ENCODE measurements around the gene DGKG. TPM values are rescaled to one million over a fixed set of nuclear protein-coding genes. Genes with fewer than 3 reads are reported as not detected.

Gene DGKG
- total and polyA plus RNA-seq, 10 of the 15 experiments (the other 5 are each of a cell fraction or from before 2014, with no cell fraction given) = 0.39 to 6.2 (median 4.7) TPM

GRCh38 chr3:186217820-186218164 lies 144.2 kb downstream of the DGKG start (continued):
- peak; percentile 86 for TF ChIP-seq ATF2 (IDR thresholded peaks at IDR 0.05; ENCODE audit: low read length)
- 0 out of 2 replicates have a peak, but pooled peaks have one; percentile 69 for TF ChIP-seq GATAD2B (conservative IDR thresholded peaks at IDR 0.05; ENCODE audit: low read depth)
- TF ChIP-seq BHLHE40 (IDR thresholded peaks at IDR 0.05; ENCODE audit: borderline replicate concordance in 1 of 2, low read depth in 2 of 2, low read length in 1 of 2) = peak in 1 of 2 experiments; percentile 61; a peak in 1 of 4 replicates
- TF ChIP-seq ZNF384 (IDR thresholded peaks at IDR 0.05; ENCODE audit: borderline replicate concordance, low read depth, low read length) = no peak
- TF ChIP-seq FOXM1 (IDR thresholded peaks at IDR 0.05; ENCODE audit: low read depth, low read length) = peak; percentile 86
- no peak for TF ChIP-seq ASH2L (IDR thresholded peaks at IDR 0.05; ENCODE audit: borderline replicate concordance, low read depth)
- TF ChIP-seq ESRRA (IDR thresholded peaks at IDR 0.05; ENCODE audit: low read length) = no peak
- no peak for TF ChIP-seq SRF (IDR thresholded peaks at IDR 0.05; ENCODE audit: low read depth in 2 of 2, low read length in 2 of 2)
- TF ChIP-seq POLR2AphosphoS5 (IDR thresholded peaks at IDR 0.05; ENCODE audit: low read length) = no peak
- TF ChIP-seq SMAD1 (IDR thresholded peaks at IDR 0.05; ENCODE audit: low read depth, partially characterized antibody) = no peak
- no peak for TF ChIP-seq NRF1 (conservative IDR thresholded peaks at IDR 0.05; ENCODE audit: low read depth, low read length)
- 0 out of 2 replicates have a peak, but pooled peaks have one; percentile 44 for TF ChIP-seq BMI1 (IDR thresholded peaks at IDR 0.05; ENCODE audit: borderline replicate concordance)
- no peak for TF ChIP-seq SMARCA5 (IDR thresholded peaks at IDR 0.05)
- no peak for TF ChIP-seq ZNF274 (IDR thresholded peaks at IDR 0.05; ENCODE audit: insufficient read depth, insufficient read length)
- TF ChIP-seq SUZ12 (IDR thresholded peaks at IDR 0.05; ENCODE audit: unreplicated experiment) = no peak
- TF ChIP-seq ZNF207 (IDR thresholded peaks at IDR 0.05; ENCODE audit: borderline replicate concordance) = no peak
- TF ChIP-seq WRNIP1 (IDR thresholded peaks at IDR 0.05; ENCODE audit: borderline replicate concordance, low read depth, low read length) = no peak
- TF ChIP-seq BCL11A (IDR thresholded peaks at IDR 0.05; ENCODE audit: low read depth, low read length) = peak; percentile 90
- no peak for TF ChIP-seq CHD1 (IDR thresholded peaks at IDR 0.05; ENCODE audit: low read depth, low read length)
- no peak for TF ChIP-seq RCOR1 (conservative IDR thresholded peaks at IDR 0.05; ENCODE audit: low read depth, low read length)
- peak; percentile 31; the same call in 1 of the 2 replicates for TF ChIP-seq TBL1XR1 (IDR thresholded peaks at IDR 0.05; ENCODE audit: low read depth, low read length)
- TF ChIP-seq RBBP5 (conservative IDR thresholded peaks at IDR 0.05) = no peak
- TF ChIP-seq HDAC2 (IDR thresholded peaks at IDR 0.05) = no peak
- peak; percentile 88 to 93 for TF ChIP-seq IKZF2 (IDR thresholded peaks at IDR 0.05)
- no peak for TF ChIP-seq HSF1 (IDR thresholded peaks at IDR 0.05; ENCODE audit: low read depth, low read length)
- TF ChIP-seq, protein P1, sequence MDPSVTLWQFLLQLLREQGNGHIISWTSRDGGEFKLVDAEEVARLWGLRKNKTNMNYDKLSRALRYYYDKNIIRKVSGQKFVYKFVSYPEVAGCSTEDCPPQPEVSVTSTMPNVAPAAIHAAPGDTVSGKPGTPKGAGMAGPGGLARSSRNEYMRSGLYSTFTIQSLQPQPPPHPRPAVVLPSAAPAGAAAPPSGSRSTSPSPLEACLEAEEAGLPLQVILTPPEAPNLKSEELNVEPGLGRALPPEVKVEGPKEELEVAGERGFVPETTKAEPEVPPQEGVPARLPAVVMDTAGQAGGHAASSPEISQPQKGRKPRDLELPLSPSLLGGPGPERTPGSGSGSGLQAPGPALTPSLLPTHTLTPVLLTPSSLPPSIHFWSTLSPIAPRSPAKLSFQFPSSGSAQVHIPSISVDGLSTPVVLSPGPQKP (IDR thresholded peaks at IDR 0.05; ENCODE audit: low read depth, low read length) = no peak
- no peak for TF ChIP-seq HCFC1 (IDR thresholded peaks at IDR 0.05; ENCODE audit: low read length)
- peak; percentile 76; the same call in 1 of the 2 replicates for TF ChIP-seq IRF4 (IDR thresholded peaks at IDR 0.05; ENCODE audit: low read depth, low read length)
- TF ChIP-seq ATF7 (IDR thresholded peaks at IDR 0.05; ENCODE audit: low read depth) = peak; percentile 80; the same call in 1 of the 2 replicates
- peak; percentile 59; the same call in 1 of the 2 replicates for TF ChIP-seq BACH1 (IDR thresholded peaks at IDR 0.05; ENCODE audit: borderline replicate concordance)
